HG02943 (cell line): ENCODE results near the gene NUB1.

Experiments used
- ATAC-seq: cut with Tn5 transposase; IDR thresholded peaks from one replicate; pipeline ENCODE4 v1.9.1; 2021; ENCODE audit warnings: mild to moderate bottlenecking, low read depth, moderate library complexity; ENCODE audit not compliant: unreplicated experiment

NUB1 gene

DNA sequence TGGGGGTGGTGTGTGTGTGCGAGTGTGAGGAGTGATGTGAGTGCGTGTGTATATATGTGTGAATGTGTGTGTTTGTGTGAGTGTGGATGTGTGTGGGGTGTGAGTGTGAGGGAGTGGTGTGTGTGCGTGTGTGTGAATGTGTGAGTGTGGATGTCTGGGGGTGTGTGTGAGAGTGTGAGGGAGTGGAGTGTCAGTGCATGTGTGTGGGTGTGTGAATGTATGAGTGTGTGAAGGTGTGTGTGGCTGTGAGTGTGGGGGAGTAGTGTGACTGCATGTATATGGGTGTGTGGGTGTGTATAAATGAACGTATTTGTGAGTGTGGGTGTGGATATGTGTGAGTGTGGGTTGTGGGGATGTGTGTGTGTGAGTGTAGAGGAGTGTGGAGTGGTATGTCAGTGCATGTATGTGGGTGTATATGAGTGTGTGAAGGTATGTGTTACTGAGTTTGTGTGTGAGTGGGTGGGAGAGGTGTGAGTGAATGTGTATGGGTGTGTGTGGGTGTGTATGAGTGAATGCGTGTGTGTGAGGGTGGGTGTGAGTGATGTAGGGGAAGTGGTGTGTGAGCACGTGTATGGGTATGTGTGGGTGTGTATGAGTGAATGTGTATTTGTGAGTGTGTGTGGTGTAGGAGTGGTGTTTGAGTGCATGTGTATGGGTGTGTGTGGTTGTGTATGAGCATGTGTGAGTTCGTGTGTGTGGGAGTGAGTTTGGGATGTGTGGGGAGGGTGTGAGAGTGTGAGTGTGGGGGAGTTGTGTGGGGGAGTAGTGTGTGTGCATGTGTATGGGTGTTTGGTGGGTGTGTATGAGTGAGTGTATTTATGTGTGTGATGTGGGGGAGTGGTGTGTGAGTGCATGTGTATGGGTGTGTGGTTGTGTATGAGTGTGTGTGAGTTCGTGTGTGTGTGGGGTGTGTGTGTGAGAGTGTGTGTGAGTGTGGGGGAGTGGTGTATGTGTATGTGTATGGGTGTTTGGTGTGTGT is 28.5 kb upstream of the NUB1 start:
- no peak for ATAC-seq

DNA sequence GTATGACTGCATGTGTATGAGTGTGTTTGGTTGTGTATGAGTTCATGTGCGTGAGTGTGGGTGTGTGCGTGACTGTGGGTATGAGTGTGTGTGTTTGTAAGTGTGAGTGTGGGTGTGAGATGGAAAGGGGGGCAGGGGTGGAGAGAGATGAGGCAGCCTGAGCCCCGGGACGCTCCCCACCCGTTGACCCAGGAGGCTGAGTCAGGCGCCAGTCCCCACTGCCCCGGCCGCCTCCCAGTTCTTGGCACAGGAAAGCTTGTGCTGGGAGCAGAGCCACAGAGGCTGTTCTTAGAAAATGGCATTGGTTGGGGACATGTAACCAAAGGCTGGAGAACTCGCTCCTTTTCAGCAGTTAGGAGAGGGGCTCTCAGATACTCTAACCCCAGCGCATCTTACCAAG is 27.8 kb upstream of the NUB1 start:
- ATAC-seq: no peak

DNA sequence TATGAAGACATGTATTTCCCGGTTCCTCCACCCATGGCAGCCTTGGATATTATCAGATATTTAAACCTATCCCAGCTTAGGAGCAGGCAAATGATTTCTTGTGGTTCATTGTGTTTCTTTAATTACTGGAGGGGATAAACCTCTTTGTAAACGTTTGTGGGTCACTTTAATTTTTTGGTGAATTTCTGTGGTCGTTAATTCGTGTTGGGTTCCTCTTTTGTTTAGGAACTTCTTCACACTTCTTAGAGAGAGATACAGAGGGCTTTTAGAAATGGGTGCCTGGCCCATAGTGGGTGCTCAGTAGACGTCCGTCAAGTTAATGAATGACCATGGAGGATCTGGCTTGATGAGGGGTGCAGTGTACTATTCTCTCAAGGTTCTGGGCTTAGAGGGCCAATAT is 27.2 kb upstream of the NUB1 start:
- ATAC-seq: no peak

DNA sequence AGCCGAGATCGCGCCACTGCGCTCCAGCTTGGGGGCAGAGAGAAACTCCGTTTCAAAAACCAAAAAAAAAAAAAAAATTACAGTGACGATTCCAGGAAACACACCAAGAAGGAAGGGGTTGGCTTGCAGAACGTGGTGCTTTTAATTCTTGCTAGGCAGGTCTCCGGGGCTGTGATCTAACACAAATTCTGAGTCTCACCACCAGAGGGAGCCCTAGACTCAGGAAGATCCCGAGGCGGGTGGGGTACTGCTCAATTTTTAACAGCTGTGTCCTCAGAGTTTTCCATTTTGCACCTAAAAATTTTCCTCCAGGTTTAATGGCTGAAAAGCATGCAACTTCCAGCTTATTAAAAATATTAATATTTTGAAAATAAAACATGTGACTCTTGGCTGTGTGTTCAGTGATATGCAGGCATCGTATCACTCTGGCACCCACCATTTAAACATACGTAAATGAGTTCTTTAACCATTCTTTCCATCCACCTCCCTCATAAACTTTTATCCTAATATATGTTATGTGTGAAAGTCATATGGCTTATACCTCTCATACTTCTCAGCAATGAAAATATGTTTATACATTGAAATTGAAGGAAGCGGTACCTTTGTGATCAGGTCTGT is 26.5 kb upstream of the NUB1 start:
- ATAC-seq: no peak

DNA sequence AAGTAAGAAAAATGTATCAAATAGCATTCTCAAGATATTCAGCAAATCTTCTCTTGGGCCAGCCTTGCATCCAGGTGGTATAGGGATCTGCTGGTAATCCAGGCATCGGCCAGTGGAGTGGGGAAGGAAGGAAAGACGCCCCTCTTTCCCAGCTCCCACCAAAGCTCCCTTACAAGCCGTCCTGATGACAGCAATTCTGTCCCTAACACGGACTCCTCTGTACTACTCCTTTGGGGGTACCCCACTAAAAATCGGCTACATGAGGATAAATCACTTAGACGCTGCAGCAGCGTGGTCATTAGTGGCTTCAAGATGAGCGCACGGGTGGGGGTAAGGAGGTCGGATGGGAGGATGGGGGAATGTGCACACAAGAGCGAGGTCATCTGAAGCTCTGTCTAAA is 24.7 kb upstream of the NUB1 start:
- ATAC-seq: no peak

DNA sequence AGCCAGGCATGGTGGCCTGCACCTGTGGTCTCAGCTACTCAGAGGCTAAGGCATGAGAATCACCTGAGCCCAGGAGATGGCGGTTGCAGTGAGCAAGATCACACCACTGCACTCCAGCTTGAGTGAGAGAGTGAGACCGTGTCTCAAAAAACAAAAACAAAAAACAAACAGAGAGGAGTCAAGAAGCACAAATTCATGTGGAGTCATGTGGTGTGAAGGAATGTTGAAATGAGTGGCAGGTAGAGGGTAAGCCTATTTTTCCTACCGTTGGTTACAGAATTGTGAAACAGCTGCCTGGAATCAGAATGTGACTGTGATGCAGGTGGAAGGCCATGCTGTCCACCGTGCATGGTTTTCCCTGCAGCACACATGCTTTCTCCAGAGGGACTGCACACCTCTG is 23.7 kb upstream of the NUB1 start:
- ATAC-seq: no peak

DNA sequence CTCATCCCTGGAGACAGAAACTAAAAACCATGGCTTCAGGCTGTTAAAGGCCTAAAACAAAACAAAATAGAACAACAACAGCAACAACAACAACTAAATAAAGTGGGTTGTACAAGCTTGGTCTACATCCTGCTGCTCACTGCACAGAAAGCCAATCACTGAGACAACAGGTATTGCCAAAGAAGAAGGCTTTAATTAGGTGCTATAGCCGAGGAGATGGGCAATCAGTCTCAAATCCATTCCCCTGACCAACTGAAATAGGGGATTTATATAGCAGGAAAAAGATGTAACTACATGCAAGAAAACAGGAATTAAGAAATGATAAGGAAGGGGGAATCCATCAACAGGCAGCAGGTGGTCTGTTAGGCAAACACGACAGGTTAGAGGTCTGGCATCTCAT is 22.4 kb upstream of the NUB1 start:
- ATAC-seq: no peak

DNA sequence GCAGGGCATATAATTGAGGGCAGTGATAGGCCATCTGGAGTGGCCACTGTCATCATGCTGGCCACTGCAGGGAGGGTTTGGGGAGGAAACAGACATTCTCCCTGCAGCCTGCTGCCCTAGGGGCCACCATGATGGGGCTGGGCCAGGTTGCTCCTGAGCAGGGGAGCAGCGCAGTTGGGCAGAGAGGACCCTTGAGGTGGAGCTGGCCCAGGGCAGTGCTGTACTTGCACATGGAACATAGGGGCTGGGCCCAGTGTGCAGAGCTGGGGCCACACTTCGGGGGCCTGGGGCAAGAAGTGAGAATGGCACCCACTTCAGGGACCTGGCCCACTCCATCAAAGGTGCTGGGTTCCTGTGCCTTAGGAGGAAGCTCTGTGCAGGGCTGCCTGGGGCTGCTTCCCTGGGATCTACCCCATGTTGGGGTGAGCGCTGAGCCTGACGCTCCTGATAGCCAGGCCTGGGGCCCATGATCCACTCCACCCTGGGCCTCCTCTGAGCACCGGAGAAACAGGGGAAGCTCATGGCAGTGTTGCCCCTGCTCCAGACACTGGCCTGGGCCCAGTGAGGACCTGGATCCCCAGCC is 21.3 kb upstream of the NUB1 start:
- ATAC-seq: no peak

DNA sequence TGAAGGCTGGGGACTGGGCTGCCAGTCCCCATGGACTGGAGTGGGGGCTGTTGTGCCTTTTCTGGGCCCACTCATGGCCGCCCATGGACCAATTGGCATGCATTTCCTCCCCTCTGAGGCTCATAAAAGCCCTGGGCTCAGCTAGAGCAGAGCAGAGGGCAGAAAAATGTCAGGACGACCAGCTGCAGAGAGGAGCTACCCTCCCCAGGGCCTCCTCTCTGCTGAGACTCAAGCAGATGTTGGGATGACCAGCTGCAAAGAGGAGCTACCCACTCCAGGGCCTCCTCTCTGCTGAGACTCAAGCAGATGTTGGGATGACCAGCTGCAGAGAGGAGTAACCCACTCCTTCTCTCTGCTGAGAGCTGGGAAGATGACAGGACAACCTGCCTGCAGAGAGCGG is 20.3 kb upstream of the NUB1 start:
- ATAC-seq: no peak

DNA sequence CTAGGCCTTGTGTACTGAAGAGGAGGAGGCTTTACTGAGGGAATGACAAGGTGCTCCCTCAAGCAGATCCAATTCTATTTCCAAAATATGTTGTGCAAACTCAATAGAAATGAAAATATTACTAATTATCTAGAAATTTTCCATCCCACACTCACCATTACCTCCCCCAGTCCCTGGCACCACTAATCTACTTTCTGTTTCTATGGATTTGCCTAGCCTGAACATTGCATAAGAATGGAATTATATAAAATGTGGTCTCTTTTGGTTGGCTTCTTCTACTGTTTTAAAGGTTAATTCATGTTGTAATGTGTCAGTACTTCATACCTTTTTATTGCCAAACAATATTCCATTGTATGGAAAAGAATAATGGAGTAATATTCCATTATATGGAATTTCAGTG is 18.7 kb upstream of the NUB1 start:
- ATAC-seq: no peak

DNA sequence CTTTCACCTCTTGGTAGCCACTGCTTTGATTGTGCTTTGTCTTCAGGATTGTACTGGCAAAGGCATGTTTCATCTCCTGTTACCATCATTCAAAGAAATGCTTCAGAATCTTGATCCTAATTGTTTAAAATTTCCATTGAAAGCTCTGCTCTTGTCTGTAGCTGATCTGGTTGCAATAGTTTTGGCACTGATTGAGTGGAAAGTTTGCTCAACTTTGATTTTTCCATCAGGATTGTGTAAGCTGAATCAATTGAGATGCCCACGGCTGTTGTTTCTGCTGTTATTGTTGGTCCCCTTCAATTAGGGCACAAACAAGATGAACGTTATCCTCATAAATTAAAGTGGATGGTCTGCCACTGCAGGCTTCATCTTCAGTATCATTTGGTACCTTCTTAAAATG is 14.6 kb upstream of the NUB1 start:
- no peak for ATAC-seq

DNA sequence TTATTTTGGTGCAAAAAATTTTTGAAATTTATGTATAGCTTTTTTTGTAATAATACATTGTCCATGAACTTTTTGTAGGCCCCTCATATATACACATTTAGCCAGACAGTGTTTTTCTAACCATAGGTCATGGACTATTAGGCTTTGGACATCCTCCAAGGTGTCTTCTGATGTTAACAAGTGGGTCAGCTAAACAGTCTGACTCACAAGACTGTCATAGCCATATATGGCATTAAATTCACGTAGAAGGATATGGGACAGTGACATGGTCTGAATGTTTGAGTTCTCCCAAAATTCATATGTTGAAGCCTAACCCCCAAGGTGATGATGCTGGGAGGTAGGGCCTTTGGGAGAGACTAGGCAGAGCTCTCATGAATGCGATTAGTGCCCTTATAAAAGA is 14.0 kb upstream of the NUB1 start:
- no peak for ATAC-seq

DNA sequence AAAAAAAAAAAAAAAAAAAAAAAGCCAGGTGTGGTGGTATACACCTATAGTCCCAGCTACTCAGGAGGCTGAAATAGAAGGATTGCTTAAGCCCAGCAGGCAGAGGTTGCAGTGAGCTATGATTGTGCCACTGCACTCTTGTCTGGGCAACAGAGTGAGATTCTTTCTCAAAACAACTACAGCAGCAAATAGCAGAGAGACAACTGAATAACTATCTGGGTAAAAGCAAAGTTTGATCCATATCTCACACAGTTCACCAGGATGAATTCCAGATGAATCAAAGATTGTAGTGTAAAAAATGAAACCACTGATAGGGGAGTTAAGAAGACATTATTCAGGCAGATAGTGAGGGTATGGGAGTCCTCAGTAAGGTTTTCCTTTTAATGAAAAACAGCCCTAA is 11.4 kb upstream of the NUB1 start:
- no peak for ATAC-seq

DNA sequence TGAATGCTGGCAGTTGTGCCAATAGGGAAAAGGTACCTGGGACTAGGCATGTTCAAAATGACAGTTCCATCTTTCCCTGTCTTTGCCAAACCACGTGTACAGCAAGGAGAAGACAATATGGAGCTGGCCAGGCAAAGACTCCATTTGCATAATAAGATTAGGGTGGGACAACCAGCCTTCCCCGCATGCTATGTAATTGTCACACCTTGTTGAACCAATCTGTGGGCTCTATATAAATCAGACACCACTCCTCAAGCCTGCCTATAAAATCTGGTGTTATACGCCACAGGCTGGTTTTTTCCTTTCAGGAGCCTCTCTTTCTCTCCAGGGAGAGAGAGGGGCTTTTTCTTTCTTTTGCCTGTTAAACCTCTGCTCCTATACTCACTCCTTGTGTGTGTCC is 11.0 kb upstream of the NUB1 start:
- ATAC-seq: no peak

DNA sequence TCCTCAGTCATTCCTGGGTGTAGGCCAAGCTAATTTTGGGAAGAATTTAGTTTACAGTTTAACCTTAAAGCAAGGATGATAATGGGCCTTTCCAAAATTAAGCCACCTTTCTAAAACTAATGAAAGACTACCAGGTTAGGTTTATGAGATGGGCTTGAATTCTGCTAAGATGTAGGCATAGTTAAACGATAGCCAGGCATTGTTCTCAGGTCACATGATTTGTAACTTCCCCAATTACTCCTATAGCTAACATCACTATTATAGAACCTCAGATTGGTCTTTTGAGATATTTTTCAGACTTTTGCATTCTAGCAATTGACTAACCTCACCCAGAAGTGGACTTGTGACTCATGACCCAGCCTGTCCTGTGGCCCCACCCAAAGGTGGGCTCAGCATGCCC is 7.0 kb upstream of the NUB1 start:
- no peak for ATAC-seq

DNA sequence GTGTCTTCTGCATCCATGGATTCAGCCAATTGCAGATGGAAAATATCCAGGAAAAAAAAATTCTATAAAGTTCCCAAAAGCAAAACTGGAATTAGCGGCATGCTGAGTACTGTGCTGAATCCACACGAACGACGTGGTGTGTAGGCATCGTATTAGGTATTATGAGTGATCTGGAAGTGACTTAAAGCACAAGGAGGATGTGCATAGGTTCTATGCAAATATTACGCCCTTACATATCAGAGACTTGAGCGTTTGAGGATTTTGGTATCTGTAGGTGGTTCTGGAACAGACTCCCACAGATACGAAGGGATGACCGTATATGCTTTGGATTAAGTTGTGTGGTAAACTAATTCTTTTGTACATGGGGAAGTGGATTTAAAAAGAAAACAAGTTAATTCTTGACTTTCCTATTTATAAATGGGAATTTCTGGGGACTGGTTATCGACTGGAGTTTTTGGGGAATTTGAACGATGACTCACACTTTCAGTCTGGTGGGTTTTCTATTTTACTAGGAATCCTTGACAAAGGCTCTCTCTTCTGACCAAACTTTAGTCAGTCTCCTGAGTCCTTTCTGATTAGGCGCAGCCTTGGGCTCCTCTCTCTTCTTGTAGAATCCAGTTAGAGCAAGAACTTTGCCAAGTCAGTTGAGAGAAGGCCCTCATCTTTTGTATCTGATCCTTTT is 5.4 kb upstream of the NUB1 start:
- no peak for ATAC-seq

DNA sequence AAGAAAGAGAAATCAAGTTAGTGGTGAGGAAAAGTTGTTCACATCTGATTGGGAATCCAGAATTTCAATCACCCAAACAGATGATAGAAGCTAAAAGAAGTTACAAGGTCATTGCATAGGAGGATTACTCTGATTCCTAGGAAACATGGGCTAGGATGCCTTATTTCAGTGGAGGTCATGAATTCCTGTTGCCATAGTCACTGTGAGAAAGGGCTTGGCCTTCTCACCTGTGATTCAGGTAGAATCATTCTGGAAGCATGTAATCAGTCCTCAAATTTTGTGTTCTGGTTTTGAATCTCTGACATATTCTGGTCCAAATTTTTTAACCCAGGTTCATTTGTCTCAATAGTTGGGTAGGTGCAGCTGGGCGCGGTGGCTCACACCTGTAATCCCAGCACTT is 4.3 kb upstream of the NUB1 start:
- ATAC-seq: no peak

DNA sequence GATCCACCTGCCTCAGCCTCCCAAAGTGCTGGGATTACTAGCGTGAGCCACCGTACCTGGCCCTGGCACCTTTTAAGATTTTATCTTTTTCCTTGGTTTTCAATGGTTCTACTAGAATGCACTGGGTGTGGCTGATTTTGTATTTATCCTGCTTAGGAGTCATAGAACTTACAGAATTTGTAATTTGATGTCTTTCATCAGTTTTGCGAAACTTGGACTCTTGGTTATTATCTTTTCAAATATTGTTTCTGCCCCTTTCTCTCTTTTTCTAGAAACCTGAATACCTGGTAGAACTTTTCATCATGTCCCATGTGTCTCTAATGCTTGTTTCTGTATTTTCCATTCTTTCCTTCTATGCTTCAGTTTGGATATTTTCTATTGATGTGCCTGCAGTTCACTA is 2.8 kb upstream of the NUB1 start:
- ATAC-seq: no peak

DNA sequence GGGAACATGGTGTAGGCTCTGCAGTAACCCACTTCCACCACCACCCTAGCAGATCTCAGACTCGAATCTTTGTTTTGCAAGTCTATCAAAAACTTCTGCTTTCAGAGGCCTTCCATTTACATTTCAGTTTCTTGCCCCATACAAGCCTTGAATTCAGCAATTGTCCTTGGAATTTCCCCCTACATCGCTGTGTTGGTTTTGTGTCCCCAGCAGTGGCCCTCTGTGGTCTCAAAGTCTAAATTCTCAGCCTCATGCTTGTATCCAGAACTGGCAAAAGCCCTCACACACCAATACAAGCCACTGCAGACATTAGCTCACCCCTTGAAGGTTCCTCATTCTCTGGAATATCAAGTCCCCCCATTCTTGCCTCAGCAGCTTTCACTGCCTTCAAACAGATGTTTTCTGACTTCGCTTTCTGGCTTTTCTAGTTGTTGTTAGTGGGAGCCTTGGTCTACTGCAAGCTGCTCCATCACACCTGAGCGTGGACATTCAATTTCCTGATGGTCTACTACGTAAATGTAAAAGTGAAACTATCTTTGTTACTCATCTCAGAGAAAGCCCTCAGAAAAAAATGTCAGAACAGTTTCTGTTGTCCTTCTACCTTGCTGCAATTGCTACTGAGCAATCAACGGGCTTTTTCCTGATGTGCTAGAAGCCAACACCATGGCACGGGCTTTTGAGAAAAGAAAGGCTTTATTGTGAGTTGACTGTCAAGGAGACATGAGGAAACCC is 1.8 kb upstream of the NUB1 start:
- peak; percentile 40 for ATAC-seq

DNA sequence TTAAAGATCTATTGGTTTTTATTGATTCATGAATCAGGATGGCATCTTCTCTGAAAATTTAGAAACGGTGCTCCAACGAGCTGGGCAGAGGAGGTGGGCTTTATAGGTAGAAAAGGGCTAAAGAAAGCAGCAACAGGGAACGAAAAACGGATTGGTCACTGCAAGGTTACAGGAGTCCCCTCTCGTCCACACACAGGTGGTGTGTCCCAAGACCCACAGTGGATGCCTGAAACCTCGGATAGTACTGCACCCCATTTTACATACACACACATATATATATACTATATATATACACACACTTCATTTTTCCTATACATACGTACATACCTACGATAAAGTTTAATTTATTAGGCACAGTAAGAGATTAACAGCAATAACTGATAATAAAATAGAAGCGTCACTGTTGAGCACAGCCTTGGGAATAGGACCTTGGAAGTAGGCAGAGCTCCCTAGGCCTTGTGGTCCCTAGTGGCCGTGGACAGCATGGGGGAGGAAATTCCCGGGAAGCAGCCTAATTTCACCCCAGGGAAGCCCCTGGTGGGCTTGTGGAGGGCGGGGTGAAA is 737 bp upstream of the NUB1 start:
- ATAC-seq: no peak
